ENCODE data around the gene GALNT6.

DNA sequence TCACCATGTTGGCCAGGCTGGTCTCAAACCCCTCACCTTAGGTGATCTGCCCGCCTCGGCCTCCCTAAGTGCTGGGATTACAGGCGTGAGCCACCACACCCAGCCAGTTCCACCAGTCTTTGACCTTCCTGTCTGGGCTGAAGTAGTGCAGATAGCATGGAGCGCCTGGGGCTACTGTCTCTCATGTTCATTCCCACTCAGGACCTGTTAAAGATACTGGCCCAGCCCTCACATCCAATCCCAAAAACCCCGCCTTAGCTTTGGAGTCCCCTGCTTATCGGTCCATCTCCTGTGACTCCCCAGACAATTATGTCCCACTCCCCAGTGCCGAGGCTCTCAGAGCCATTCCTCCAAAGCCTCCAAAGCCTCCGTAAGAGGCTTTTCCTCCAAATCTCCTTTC is 32.7 kb downstream of the GALNT6 start:
- TF ChIP-seq, protein P1, sequence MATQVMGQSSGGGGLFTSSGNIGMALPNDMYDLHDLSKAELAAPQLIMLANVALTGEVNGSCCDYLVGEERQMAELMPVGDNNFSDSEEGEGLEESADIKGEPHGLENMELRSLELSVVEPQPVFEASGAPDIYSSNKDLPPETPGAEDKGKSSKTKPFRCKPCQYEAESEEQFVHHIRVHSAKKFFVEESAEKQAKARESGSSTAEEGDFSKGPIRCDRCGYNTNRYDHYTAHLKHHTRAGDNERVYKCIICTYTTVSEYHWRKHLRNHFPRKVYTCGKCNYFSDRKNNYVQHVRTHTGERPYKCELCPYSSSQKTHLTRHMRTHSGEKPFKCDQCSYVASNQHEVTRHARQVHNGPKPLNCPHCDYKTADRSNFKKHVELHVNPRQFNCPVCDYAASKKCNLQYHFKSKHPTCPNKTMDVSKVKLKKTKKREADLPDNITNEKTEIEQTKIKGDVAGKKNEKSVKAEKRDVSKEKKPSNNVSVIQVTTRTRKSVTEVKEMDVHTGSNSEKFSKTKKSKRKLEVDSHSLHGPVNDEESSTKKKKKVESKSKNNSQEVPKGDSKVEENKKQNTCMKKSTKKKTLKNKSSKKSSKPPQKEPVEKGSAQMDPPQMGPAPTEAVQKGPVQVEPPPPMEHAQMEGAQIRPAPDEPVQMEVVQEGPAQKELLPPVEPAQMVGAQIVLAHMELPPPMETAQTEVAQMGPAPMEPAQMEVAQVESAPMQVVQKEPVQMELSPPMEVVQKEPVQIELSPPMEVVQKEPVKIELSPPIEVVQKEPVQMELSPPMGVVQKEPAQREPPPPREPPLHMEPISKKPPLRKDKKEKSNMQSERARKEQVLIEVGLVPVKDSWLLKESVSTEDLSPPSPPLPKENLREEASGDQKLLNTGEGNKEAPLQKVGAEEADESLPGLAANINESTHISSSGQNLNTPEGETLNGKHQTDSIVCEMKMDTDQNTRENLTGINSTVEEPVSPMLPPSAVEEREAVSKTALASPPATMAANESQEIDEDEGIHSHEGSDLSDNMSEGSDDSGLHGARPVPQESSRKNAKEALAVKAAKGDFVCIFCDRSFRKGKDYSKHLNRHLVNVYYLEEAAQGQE (IDR thresholded peaks at IDR 0.05; ENCODE audit: insufficient read depth in 1 of 2, low read depth in 2 of 2, low read length in 2 of 2): no peak
- TF ChIP-seq SIN3A (IDR thresholded peaks at IDR 0.05; ENCODE audit: borderline replicate concordance, insufficient read depth, low read length): no peak
